A549 (cell line): ENCODE results near the gene RASA1. TPM values are rescaled to one million over a fixed set of nuclear protein-coding genes. Genes with fewer than 3 reads are reported as not detected.

Source experiments
- ATAC-seq, 2 experiments: fragments of 200-7000 bp in 1 of 2; fragments of >200 bp in 1 of 2; cut with Nextera tagmentation in 1 of 2; cut with Tn5 transposase in 1 of 2; 3 replicates each; pipeline versions ENCODE4 v1.8.0 to v1.9.1; 2018 to 2020; ENCODE audit warnings: mild to moderate bottlenecking in 1 of 2, moderate library complexity in 1 of 2
- CTCF ChIA-PET: fragments of 300-600 bp; sonication (Branson Sonifier 250); formaldehyde crosslinking; extraction: SDS; loops from one replicate; lab custom pipeline; 2021; ENCODE audit warnings: antibody characterized with exemption, inconsistent platforms; lab: Yijun Ruan, JAX
- POLR2A ChIA-PET: fragments of 350-600 bp; formaldehyde crosslinking; extraction: SDS; loops from one replicate; lab custom pipeline; 2021; ENCODE audit warnings: antibody characterized with exemption, inconsistent platforms; lab: Yijun Ruan, JAX
- DNase-seq, 2 experiments: peaks; one replicate each; pipeline versions ENCODE4 v3.0.0 to v3.0.0-alpha.2; 2011 to 2016; ENCODE audit warnings: low read depth in 1 of 2, low spot score in 1 of 2
- FAIRE-seq: peaks from 2 replicates; lab custom pipeline; 2011; peaks lifted over from hg19 to GRCh38; lab: Jason Lieb, UNC
- H3K27ac ChIP-seq, 2 experiments: fragments of >200 bp; sonication (Bioruptor Twin); formaldehyde crosslinking; 3 replicates each; pipeline ENCODE4 v1.5.1; 2016 to 2017
- H3K4me1 ChIP-seq: fragments of >200 bp; sonication (Bioruptor Twin); formaldehyde crosslinking; 3 replicates; pipeline ENCODE4 v1.6.1; 2016
- H3K4me2 ChIP-seq: fragments of >200 bp; sonication (Bioruptor Twin); formaldehyde crosslinking; 3 replicates; pipeline ENCODE4 v1.6.1; 2016
- H3K4me3 ChIP-seq: fragments of >200 bp; sonication (Bioruptor Twin); formaldehyde crosslinking; 3 replicates; pipeline ENCODE4 v1.5.1; 2016
- H3K9me3 ChIP-seq: fragments of >200 bp; sonication (Bioruptor Twin); formaldehyde crosslinking; 3 replicates; pipeline ENCODE4 v1.6.1; 2016
- CBX2 ChIP-seq: fragments of 200-600 bp; sonication (generic); IDR thresholded peaks from 2 replicates; pipeline ENCODE4 v1.6.1; 2016; ENCODE audit warnings: low read depth, mild to moderate bottlenecking, borderline replicate concordance
- CHD2 ChIP-seq: fragments of 150-350 bp; IDR thresholded peaks from 2 replicates; pipeline ENCODE4 v1.6.1; 2014; ENCODE audit warnings: low read length; ENCODE audit not compliant: partially characterized antibody
- EHMT2 ChIP-seq: fragments of 200-600 bp; sonication (generic); IDR thresholded peaks from 2 replicates; pipeline ENCODE4 v1.6.1; 2016; ENCODE audit warnings: antibody characterized with exemption, low read depth, mild to moderate bottlenecking, moderate library complexity
- EP300 ChIP-seq, 2 experiments: fragments of >200 bp; sonication (Bioruptor Twin); formaldehyde crosslinking; IDR thresholded peaks; 2 replicates in 1 of 2; 3 replicates in 1 of 2; pipeline ENCODE4 v1.6.1; 2016 to 2017
- FOSL2 ChIP-seq, 2 experiments: fragments of 450-650 bp in 1 of 2; fragments of >200 bp in 1 of 2; sonication (Bioruptor Twin) in 1 of 2; formaldehyde crosslinking; IDR thresholded peaks; 2 replicates each; pipeline versions ENCODE4 v1.5.0 to v1.6.1; 2016 to 2020; ENCODE audit warnings: mild to moderate bottlenecking in 1 of 2, moderate library complexity in 1 of 2
- HMGXB4 ChIP-seq: fragments of 250-450 bp; sonication (Bioruptor Pico); IDR thresholded peaks from 2 replicates; pipeline ENCODE4 v1.5.0; 2021; ENCODE audit warnings: mild to moderate bottlenecking, moderate library complexity, borderline replicate concordance
- HOXA7 ChIP-seq: fragments of 250-450 bp; sonication (Bioruptor Pico); IDR thresholded peaks from 2 replicates; pipeline ENCODE4 v1.5.0; 2020; ENCODE audit warnings: mild to moderate bottlenecking, moderate library complexity
- HOXB13 ChIP-seq: fragments of 250-450 bp; sonication (Bioruptor Pico); IDR thresholded peaks from 2 replicates; pipeline ENCODE4 v1.5.0; 2020; ENCODE audit warnings: low read depth, mild to moderate bottlenecking, moderate library complexity
- JUNB ChIP-seq: fragments of >200 bp; sonication (Bioruptor Twin); formaldehyde crosslinking; IDR thresholded peaks from 2 replicates; pipeline ENCODE4 v1.6.1; 2016
- KDM1A ChIP-seq: fragments of 200-600 bp; sonication (generic); IDR thresholded peaks from 2 replicates; pipeline ENCODE4 v1.6.1; 2016; ENCODE audit warnings: low read depth, mild to moderate bottlenecking
- KDM5A ChIP-seq: fragments of 200-600 bp; sonication (generic); IDR thresholded peaks from 2 replicates; pipeline ENCODE4 v1.6.1; 2016; ENCODE audit warnings: antibody characterized with exemption, mild to moderate bottlenecking
- MAX ChIP-seq: IDR thresholded peaks from 2 replicates; pipeline ENCODE4 v1.6.1; 2012
- NFE2L2 ChIP-seq: fragments of 150-350 bp; conservative IDR thresholded peaks from 2 replicates; pipeline ENCODE4 v1.6.1; 2014; ENCODE audit warnings: low read length
- NPAS2 ChIP-seq: fragments of 250-450 bp; sonication (Bioruptor Pico); IDR thresholded peaks from 2 replicates; pipeline ENCODE4 v1.8.0; 2022; ENCODE audit warnings: mild to moderate bottlenecking, moderate library complexity, borderline replicate concordance
- PHF8 ChIP-seq: fragments of 200-600 bp; sonication (generic); IDR thresholded peaks from 2 replicates; pipeline ENCODE4 v1.6.1; 2016; ENCODE audit warnings: low read depth, mild to moderate bottlenecking, antibody characterized with exemption, moderate library complexity, borderline replicate concordance
- POLR2AphosphoS2 ChIP-seq: conservative IDR thresholded peaks from 2 replicates; pipeline ENCODE4 v1.6.1; 2012; ENCODE audit warnings: low read length, improper control_type of control experiment, inconsistent platforms
- RARB ChIP-seq: fragments of 250-450 bp; sonication (Bioruptor Pico); IDR thresholded peaks from 2 replicates; pipeline ENCODE4 v1.8.0; 2021; ENCODE audit warnings: mild to moderate bottlenecking, moderate library complexity
- RCOR1 ChIP-seq: fragments of 150-350 bp; IDR thresholded peaks from 2 replicates; pipeline ENCODE4 v1.6.1; 2014; ENCODE audit warnings: antibody characterized with exemption, low read length, low read depth
- USF2 ChIP-seq: fragments of 450-650 bp; IDR thresholded peaks from 2 replicates; pipeline ENCODE4 v1.6.1; 2014; ENCODE audit warnings: antibody characterized with exemption
- ZSCAN20 ChIP-seq: fragments of 250-450 bp; sonication (Bioruptor Pico); IDR thresholded peaks from 2 replicates; pipeline ENCODE4 v1.8.0; 2022; ENCODE audit warnings: mild to moderate bottlenecking, moderate library complexity
- WGBS: methylation state at CpG from one replicate; pipeline ENCODE4 v1.1.6; 2017; ENCODE audit errors: missing lambda C conversion rate; 5-methylcytosine and 5-hydroxymethylcytosine counted together
- polyA plus RNA-seq, 4 experiments: library from polyadenylated mRNA; depleted of rRNA in 3 of 4; stranded (reverse); fragments of >200 nt; fragmentation: RNase III in 1 of 4; extraction: RNeasy Plus Mini Kit Qiagen cat#74134 plus additional on column Dnase treatment in 1 of 4; gene quantifications; 2 replicates in 3 of 4; 3 replicates in 1 of 4; pipeline ENCODE4 v1.2.3, GENCODE V29; 2011 to 2017

Gene RASA1
- polyA plus RNA-seq, 2 of the 4 experiments (the other 2 are of a cell fraction) = 18.3 to 41.5 TPM

GRCh38 chr5:87347272-87347671, 79.6 kb downstream of the RASA1 start:
- TF ChIP-seq NPAS2 = no peak
- TF ChIP-seq HOXB13 (CRISPR knock-in tag) = no peak
- no peak for TF ChIP-seq HMGXB4 (CRISPR knock-in tag)
- no peak for TF ChIP-seq KDM1A
- TF ChIP-seq POLR2AphosphoS2 = no peak
- TF ChIP-seq CBX2 = no peak
- TF ChIP-seq PHF8 = no peak
- no peak for TF ChIP-seq RARB (CRISPR knock-in tag)
- TF ChIP-seq NFE2L2 = no peak
- TF ChIP-seq JUNB = no peak
- TF ChIP-seq, all 56 proteins: peak for 0
- Histone ChIP-seq H3K27ac (no peak overlapping the region), H3K9me3 (no peaks in the 10 kb centered on the region), H3K4me3 (no peak overlapping the region), H3K4me1 (no peaks in the 10 kb centered on the region), H3K4me2 (no peak overlapping the region)
- FAIRE-seq (no peak), DNase-seq (no peak), ATAC-seq (no peak)
- ChIA-PET POLR2A (interaction anchor here (0.6 kb wide), 1 partner anchor 80 kb away, joined by 3 read pairs; the partner anchor contains the start of gene RASA1), CTCF (no interaction called here)
- 89% methylated on average over 1 of the region's 1 CpG for WGBS

- Histone ChIP-seq H3K27ac (no peak overlapping the region), H3K4me1 (no peaks in the 10 kb centered on the region), H3K4me2 (no peak overlapping the region), H3K4me3 (no peak overlapping the region), H3K9me3 (no peaks in the 10 kb centered on the region)
- no peak for TF ChIP-seq MAX
- TF ChIP-seq KDM5A = no peak
- no peak for TF ChIP-seq HMGXB4 (CRISPR knock-in tag)
- TF ChIP-seq USF2 = no peak
- TF ChIP-seq RCOR1 = no peak
- TF ChIP-seq FOSL2 (IDR thresholded peaks at IDR 0.05) = no peak
- no peak for TF ChIP-seq FOSL2 (CRISPR knock-in tag; IDR thresholded peaks at IDR 0.05)
- TF ChIP-seq HOXA7 (CRISPR knock-in tag) = no peak
- TF ChIP-seq HOXB13 (CRISPR knock-in tag) = no peak
- no peak for TF ChIP-seq ZSCAN20
- no peak for TF ChIP-seq EP300 (IDR thresholded peaks at IDR 0.05)
- no peak for TF ChIP-seq CHD2
- TF ChIP-seq EHMT2 = no peak
- no peak for FAIRE-seq
- ATAC-seq = no peak
- ChIA-PET POLR2A (interaction anchor here (0.6 kb wide), 1 partner anchor 80 kb away, joined by 3 read pairs; the partner anchor contains the start of gene RASA1), CTCF (interaction anchor here (0.6 kb wide), 1 partner anchor 33 kb away, joined by 4 read pairs; no protein-coding TSS in a partner anchor)
- DNase-seq = no peak
Observed at GRCh38 chr5:87347841-87348240, 80.2 kb downstream of the RASA1 start.
